Glutamatergic neuron (in vitro differentiated cells): ENCODE results near the gene DNAH8. TPM values are rescaled to one million over a fixed set of nuclear protein-coding genes. Genes with fewer than 3 reads are reported as not detected.

ENCODE experiments used
- DNase-seq: peaks from one replicate; pipeline ENCODE4 v3.0.0; 2022
- H3K27ac Mint-ChIP-seq: one replicate; pipeline ENCODE4 v1.8.0; 2020; ENCODE audit warnings: mild to moderate bottlenecking, mixed read lengths, inconsistent platforms; ENCODE audit not compliant: unreplicated experiment
- H3K27me3 Mint-ChIP-seq: one replicate; pipeline ENCODE4 v1.8.0; 2020; ENCODE audit warnings: mild to moderate bottlenecking, moderate library complexity, mixed read lengths, inconsistent platforms; ENCODE audit not compliant: unreplicated experiment
- H3K36me3 Mint-ChIP-seq: one replicate; pipeline ENCODE4 v1.8.0; 2020; ENCODE audit warnings: mild to moderate bottlenecking, mixed read lengths, inconsistent platforms; ENCODE audit not compliant: unreplicated experiment
- H3K4me1 Mint-ChIP-seq: one replicate; pipeline ENCODE4 v1.8.0; 2020; ENCODE audit warnings: mild to moderate bottlenecking, low read depth, mixed read lengths, inconsistent platforms; ENCODE audit not compliant: unreplicated experiment
- H3K4me3 Mint-ChIP-seq: one replicate; pipeline ENCODE4 v1.8.0; 2020; ENCODE audit warnings: mild to moderate bottlenecking, mixed read lengths, inconsistent platforms; ENCODE audit not compliant: unreplicated experiment
- H3K9me3 Mint-ChIP-seq: one replicate; pipeline ENCODE4 v1.8.0; 2020; ENCODE audit warnings: mild to moderate bottlenecking, moderate library complexity, mixed read lengths, inconsistent platforms; ENCODE audit not compliant: unreplicated experiment
- total RNA-seq: library from RNA; stranded (reverse); fragmentation: NEBNext Ultra II Directional; extraction: Animal tissue kit (Norgen Biotek cat#: 25700); gene quantifications from one replicate; pipeline ENCODE4 v1.2.1, GENCODE V29; 2021; ENCODE audit not compliant: unreplicated experiment
- TF ChIP-seq, protein P1 (sequence below): fragments of 200-600 bp; sonication (generic); IDR thresholded peaks from one replicate; pipeline ENCODE4 v1.5.0; 2021; ENCODE audit not compliant: partially characterized antibody, unreplicated experiment

Gene DNAH8
- total RNA-seq, 1 donor from 2014 or later = not detected

DNA sequence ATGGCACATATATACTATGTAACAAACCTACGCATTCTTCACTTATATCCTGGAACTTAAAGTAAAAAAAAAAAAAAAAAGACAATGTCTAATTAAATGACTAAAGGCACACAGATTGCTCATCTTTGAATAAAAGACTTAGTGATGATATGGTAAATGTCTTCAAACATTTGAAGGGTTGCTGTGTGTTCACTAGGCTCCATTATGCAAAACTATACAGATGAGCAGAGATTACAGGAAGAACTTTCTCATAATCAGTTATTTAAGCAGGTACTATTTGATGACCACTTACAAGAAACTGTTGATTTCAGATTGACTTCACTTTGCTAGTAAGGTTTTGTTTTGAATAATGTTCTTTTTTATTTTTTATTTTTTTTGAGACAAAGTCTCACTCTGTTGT is 34.4 kb downstream of the DNAH8 start:
- no peak for DNase-seq
- H3K27ac Mint-ChIP-seq = no peak overlapping the region
- TF ChIP-seq, protein P1, sequence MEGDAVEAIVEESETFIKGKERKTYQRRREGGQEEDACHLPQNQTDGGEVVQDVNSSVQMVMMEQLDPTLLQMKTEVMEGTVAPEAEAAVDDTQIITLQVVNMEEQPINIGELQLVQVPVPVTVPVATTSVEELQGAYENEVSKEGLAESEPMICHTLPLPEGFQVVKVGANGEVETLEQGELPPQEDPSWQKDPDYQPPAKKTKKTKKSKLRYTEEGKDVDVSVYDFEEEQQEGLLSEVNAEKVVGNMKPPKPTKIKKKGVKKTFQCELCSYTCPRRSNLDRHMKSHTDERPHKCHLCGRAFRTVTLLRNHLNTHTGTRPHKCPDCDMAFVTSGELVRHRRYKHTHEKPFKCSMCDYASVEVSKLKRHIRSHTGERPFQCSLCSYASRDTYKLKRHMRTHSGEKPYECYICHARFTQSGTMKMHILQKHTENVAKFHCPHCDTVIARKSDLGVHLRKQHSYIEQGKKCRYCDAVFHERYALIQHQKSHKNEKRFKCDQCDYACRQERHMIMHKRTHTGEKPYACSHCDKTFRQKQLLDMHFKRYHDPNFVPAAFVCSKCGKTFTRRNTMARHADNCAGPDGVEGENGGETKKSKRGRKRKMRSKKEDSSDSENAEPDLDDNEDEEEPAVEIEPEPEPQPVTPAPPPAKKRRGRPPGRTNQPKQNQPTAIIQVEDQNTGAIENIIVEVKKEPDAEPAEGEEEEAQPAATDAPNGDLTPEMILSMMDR = no peak
- no peak overlapping the region for H3K4me3 Mint-ChIP-seq
- no peaks in the 10 kb centered on the region for H3K4me1 Mint-ChIP-seq
- no peaks in the 10 kb centered on the region for H3K36me3 Mint-ChIP-seq
- H3K9me3 Mint-ChIP-seq = no peaks in the 10 kb centered on the region
- H3K27me3 Mint-ChIP-seq = no peaks in the 10 kb centered on the region

DNA sequence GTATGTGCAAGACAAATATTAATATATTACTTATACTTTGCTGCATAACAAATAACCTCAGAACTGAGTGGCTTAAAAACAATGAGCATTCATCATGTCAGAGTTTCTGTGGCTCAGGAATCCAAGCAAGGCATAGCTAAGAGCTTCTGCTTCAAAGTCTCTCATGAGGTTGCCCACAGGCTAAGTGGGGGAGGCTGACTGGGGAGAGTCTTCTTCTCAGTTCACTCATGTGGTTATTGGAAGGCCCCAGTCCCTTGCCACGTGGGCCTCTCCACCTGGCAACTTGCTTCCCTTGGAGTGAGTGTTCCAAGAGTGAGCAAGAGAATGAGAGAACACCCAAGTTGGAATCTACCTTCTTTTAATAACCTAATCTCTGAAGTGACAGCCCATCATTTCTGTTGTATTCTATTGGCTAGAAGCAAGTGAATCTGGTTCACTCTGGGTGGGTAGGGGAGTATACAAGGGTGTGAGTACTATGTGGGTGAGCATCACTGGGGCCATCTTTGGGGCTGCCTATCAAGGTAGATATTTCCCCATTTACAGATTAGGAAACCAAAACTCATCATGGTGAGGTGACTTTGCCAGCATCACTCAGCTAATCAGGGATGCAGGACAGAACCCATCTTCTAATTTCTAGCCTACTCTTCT is 36.0 kb downstream of the DNAH8 start:
- TF ChIP-seq, protein P1 = no peak
- no peaks in the 10 kb centered on the region for H3K36me3 Mint-ChIP-seq
- no peak for DNase-seq
- H3K27ac Mint-ChIP-seq = no peak overlapping the region
- H3K4me3 Mint-ChIP-seq = no peak overlapping the region
- H3K27me3 Mint-ChIP-seq = no peaks in the 10 kb centered on the region
- no peaks in the 10 kb centered on the region for H3K9me3 Mint-ChIP-seq
- H3K4me1 Mint-ChIP-seq = no peaks in the 10 kb centered on the region

GRCh38 chr6:38753707-38754106 is 38.6 kb downstream of the DNAH8 start:
- Mint-ChIP-seq H3K27ac (no peak overlapping the region), H3K4me3 (no peak overlapping the region), H3K27me3 (no peaks in the 10 kb centered on the region), H3K9me3 (no peaks in the 10 kb centered on the region), H3K36me3 (no peaks in the 10 kb centered on the region), H3K4me1 (no peaks in the 10 kb centered on the region)
- TF ChIP-seq, protein P1 = no peak
- DNase-seq = no peak

DNA sequence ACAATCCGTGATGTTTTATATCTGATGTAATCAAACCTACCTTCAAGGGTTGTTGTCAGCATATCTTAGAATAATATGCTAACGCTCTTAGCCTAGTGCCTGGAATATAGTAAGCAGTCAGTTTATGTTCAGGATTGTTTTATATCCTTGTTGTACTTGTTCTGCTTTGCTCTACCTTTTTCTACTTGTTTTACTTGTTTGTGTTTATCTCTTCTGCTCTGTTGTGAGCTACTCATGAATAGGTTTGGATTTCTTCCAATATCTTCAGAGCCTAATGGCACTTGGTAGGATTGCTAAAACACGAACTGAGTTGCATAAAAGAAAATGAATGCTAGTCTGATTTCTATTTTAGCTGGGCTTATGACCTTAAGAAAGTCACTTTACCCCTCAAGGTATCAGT is 40.1 kb downstream of the DNAH8 start:
- no peak overlapping the region for H3K4me3 Mint-ChIP-seq
- H3K36me3 Mint-ChIP-seq = no peaks in the 10 kb centered on the region
- no peaks in the 10 kb centered on the region for H3K27me3 Mint-ChIP-seq
- TF ChIP-seq, protein P1 = no peak
- no peak for DNase-seq
- H3K9me3 Mint-ChIP-seq = no peaks in the 10 kb centered on the region
- no peaks in the 10 kb centered on the region for H3K4me1 Mint-ChIP-seq
- no peak overlapping the region for H3K27ac Mint-ChIP-seq

DNA sequence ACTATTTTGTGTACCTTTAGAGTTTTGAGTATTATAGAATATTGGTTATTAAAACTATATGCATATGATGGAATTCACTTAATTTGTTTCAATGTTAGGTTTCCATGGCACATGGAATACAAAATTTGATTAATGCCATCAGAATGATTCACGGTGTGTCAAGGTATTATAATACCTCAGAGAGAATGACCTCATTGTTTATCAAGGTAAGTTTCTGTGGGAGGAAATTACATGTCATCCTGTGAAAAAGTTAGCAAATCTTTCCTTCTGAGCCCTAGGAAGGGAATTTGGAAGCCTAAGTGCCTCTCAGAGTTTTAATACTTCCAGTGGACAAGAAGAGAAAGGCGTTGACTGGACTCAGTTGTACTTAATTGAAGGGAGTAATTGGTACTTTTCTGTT is 40.8 kb downstream of the DNAH8 start:
- TF ChIP-seq, protein P1 = no peak
- Mint-ChIP-seq H3K36me3 (no peaks in the 10 kb centered on the region), H3K27me3 (no peaks in the 10 kb centered on the region), H3K4me3 (no peak overlapping the region), H3K4me1 (no peaks in the 10 kb centered on the region), H3K9me3 (no peaks in the 10 kb centered on the region), H3K27ac (no peak overlapping the region)
- no peak for DNase-seq
